Occipital lobe (tissue), 2 donors: Measurements from ENCODE around the gene ABI3BP. TPM values are rescaled to one million over a fixed set of nuclear protein-coding genes. Genes with fewer than 3 reads are reported as not detected.

ENCODE experiments used
- DNase-seq: peaks from one replicate; lab custom pipeline; 2025; lab: John Stamatoyannopoulos, UW
- total RNA-seq: library from RNA; depleted of rRNA; stranded (reverse); fragments of >200 nt; gene quantifications from one replicate; pipeline ENCODE4 v1.2.3, GENCODE V29; 2014

ABI3BP gene
- total RNA-seq, 1 donor from 2014 or later: 7.8 TPM

DNA sequence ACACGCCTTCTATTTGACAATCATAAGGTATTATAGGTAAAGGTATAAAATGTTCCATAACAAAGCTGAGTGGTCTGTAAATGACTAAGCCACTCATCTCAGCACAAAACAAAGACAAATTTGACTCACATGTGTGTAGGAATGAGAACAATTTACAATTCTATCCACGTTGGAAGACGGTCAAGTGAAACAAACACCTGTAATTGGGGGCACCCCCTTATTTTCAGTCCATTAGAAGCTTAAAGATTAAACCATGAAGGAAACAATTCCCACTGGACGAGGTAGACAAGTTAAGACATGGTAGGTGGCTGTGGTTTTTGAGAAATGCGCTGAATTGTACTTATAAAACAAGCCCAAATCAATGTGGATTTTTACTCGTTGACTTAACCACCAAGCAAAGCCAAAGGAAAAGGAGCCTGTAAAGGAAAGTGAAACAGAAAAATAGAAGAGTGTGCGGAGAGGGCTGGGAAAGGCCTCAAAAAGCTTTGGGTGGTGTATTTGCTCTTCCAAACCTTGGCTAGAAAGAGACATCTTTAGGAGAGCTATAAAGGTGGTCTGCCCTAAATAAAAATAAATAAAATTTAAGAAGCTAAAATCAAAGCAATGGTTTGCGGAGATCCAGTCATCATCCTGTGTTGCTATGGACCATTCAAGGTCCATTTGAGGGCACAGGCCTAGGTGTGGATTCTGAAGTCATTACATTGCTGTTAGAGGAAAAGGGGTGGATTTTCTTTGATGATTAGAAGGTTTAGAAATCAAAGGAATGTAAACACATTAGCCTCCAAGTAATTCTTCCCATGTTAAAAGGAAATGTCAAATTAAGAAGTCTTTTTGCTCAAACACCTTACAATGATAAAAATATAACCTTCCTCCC is 148.9 kb downstream of the ABI3BP start:
- DNase-seq: no peak

DNA sequence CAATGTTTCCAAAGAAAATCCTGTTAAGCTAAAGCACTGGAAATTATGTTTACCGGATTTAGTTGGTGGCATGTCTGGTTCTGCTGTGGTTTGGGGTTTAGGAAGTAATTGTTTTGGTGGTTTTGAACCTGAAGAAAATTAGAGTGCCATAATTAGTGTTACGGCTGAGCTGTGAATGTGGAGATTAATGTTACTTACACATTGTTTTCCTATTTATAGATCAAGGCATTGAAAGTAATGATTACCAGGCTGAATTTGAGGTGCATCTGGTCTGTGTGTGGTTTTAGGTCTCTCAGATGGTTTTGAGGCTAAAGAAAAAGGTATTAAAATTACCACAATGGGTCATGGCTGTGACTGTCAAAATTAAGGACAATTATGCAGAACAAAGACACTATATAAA is 155.1 kb downstream of the ABI3BP start:
- no peak for DNase-seq

DNA sequence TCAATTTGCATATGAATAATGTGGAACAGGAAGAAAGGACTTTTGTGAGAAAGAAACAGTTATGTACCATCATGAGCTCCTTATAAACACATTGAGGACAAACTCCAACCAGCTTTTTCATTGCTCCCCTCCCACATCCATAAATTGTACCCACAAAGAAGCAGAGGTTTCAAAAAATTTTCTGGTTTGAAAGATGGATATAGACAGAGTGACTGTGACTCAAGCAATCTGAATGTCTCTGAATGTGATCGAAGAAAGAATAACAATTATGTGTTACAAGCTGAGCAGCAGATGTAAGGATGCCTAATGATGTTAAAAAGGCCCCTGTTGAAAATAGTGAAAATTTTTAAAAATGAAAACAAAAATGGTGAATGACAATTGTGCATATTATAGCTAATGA is 156.6 kb downstream of the ABI3BP start:
- DNase-seq: no peak

DNA sequence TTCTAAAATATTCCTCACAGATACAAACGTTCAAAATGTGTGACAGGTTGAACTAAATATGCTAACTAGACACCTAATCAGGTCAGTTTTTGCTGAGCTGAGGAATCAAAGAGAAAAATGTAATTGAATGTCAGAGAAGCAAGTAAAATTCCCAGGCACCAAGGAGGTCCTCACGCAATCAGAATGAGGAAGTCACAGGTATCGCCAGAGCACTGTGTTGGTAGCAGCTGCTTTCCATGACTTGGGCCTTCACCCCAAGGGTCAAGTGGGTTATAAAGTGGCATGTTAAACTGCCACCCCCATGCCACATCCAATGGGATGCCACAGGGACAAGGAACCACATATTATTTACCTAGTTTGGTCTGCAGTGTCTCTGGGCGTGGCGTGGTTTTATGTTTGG is 158.9 kb downstream of the ABI3BP start:
- DNase-seq: no peak

DNA sequence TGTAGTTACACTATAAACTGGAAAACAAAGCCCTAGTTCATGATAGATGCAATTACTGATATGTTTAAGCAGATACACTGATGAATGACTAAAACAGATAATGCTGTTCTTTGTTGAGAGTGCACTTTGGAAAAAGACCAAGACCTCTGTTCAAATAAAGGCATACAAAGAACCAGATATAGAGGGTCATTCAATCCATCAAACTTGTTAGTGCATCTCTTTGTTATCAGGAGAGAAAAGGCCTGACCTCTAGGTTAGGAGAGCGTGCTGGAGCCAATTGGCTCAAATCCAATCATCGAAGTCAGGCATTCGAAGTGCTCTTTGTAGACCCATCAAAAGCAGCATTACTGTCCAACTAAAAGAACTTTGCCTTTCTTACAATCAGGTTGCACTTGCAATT is 159.7 kb downstream of the ABI3BP start:
- no peak for DNase-seq

DNA sequence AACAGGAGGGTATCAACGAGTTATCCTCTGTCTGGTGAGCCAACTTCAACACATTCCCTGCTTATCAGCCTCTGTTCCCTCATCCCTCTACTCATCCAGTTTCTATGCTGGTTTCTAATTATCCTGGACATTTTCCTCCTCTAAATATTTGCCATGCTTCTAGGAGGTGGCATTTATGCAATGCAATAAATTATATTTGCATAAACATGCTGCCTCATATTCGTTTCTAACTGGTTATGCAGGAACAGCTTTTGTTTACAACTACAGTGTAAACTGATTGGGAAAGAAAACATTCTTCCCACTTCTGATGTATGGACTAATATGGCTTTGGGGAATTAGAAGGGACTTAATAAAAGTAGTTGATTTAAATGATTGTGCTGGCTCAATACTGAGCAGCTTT is 161.6 kb downstream of the ABI3BP start:
- DNase-seq: no peak

DNA sequence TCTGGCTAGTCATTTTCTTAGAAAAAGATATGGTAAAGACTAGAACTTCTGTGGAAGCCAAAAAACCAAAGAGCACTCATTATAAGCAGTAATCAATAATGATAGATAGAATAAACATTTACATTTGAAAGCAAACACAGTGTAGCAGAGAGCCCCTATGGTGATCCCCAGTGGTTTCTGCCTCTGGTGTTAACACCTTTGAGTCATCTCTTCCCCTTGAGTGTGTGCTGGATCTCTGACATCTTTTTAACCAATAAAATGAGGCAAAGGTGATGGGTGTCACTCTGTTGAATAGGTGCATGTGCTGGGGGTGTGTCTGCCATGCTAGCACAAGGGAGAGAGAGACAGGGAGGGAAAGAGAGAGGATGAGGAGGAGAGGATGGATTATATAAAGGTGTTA is 162.3 kb downstream of the ABI3BP start:
- DNase-seq: no peak

DNA sequence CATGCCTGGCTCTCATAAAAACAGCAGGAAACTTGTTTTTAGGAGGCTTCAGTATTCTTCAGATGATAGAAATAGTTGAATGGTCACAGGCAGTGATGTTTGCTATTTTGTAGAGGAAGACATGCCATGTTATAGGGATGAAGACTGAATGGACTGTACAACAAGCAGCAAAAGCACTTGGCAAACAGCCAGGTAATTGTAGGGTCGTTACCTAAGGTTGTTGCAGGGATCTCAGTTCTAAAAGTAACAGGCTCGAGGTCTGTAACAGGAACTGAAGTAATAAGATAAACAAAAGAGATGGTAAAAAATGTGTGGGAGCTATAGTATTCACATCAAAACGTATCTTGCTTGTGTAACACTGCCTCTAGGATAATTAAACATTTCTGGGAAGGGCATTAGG is 167.6 kb downstream of the ABI3BP start:
- no peak for DNase-seq

DNA sequence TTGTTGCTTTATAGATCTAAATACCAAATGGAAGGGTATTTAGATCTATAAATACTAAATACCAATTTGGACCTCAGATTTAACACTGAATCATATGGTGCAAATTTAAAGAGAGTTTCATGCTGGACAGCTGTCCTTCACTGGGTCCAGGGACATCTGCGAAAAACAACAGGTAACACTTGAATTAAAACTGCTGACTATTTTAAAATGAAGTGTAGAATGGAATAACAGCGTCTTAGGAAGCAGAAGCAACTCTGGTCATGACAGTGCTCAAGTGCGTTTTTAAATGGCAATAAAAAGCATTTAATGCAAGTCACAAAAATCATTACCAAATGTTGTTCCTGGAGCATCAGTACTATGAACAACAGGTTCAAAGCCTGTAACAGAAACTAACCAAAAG is 177.6 kb downstream of the ABI3BP start:
- no peak for DNase-seq

DNA sequence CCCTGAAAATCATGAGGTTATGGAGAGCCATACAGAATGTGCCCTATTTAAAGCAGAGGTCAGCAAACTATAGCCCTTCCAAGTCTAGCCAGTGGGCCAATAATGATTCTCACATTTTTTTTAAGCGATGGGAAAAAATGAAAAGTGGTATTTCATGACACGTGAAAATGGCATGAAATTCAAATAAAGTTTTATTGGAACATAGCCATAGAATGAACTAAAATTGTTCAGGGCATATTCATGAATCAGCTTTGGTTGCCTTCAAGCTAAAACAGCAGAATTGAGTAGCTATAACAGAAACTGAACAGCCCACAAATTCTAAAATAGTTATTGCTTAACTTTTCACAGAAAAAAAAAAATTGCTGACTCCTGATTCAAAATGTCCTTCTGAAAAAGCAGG is 179.4 kb downstream of the ABI3BP start:
- no peak for DNase-seq

DNA sequence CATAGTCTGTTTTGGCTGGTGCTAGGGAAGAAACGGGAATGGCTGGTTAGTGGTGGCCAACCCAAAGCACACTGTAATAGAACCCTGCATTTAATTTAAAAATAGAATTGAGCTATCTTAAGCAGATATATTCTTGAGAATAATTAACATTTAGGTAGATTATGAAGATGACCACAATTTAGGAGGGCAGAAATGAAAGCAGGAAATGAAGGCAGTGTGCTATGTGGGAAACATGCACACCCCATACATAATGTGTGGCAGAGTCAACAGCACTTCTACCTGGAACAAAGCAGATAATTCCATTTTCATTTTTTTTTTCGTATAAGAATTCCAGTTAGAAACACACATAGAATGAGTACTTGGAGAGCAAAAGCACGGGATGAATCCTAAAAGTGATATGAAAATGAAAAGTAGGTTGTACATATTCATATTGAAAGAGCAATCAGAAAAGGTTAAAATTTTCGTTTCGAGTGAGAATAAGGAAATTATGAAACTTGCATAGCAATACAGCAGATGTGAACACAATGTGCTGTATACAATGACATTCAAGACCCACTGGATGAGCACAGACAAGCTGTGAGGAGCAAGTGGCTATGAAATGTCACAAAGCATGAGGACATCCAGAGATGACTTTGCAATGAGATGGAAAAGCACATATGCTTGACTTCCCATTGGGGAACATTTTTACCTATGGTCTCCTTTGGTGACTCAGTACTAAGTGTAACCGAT is 181.3 kb downstream of the ABI3BP start:
- DNase-seq: no peak

DNA sequence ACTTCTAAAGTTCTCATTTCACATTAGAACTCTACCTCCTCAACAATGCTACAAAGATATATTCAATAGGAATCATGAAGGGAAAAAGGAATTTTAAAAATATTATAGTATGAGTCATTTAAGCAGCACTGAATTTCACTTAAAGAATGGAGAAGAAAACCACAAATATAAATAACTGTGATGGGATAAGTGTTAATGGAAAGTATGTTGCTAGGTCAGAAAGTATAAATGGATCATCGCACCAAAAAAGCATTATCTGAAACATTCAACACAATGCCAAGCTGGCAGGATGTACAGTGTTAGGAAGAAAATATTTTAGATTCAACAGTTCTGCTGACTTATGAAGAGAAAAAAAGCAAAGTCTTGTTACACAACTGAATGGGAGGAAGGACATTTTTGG is 182.6 kb downstream of the ABI3BP start:
- DNase-seq: no peak

DNA sequence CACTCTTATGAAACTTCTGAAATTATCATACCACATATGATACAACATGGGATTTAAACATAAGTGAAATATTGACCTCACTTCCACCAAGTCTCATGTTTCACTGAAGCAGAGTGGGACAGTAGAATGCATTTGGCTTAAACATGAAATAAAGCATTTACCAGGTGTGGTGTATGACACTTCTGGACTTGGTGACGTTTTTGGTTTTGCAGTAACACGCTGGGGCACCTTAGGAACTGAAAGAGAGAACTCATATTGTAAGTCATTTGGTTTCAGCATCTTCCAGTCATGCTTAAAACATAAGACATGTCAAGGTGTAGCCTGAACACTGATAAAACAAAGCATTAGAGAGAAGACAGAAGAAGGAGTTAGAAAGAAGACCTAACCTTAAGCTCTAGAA is 188.6 kb downstream of the ABI3BP start:
- DNase-seq: no peak

DNA sequence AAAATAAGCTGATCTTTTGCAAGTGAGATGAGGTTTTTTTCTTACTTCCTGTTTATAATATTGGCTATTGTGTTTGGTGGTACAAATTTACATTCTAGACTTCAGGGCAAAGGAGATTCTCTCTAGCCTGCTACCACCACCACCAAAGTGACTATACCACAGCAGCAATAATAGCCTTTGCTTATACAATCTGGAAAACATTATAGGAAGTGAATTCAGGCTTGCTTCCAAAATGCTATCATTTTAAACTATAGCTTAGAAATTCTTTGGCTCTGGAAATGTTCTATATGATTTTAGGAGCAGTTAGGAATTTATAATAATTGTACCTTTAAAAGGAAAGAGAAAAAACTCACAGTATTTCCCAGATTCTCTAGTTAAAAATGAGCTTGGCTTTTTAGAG is 189.5 kb downstream of the ABI3BP start:
- no peak for DNase-seq

DNA sequence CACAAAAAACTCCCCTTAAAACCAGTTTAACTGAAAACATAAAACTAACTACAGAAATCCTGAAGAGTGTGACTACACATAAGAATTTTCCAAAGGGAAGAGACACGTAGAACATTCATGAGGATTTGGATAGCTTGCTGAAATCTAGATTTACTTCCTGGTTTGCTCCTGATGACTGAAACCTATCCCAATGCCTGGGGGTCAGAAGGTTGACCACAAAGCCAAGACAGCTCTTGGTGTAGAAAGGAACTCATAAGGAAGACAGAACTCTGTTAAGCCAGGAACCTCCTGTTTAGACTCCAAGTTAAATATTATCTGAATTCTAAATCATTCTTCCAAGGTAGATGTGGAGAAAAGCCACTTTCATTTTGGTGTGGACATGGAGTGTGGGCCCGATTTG is 191.1 kb downstream of the ABI3BP start:
- no peak for DNase-seq

DNA sequence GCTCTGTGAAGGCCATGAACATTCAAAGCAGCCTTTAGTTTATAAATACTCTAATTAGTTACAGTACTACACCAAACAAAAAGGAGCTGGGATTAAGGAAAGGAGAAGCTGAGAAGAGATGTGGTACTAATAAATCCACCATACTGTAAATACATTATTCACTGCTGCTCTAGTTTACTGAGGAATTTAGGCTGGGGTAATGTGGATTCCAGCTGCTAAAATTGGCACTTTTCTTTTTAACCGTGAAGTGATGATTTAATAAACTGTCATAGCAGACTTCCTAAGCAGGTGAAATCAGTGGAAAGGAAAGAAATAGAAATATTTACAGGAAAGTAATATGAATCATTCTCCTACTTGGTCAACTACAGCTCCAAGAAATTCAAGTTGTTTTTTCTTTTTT is 195.2 kb downstream of the ABI3BP start:
- DNase-seq: no peak

DNA sequence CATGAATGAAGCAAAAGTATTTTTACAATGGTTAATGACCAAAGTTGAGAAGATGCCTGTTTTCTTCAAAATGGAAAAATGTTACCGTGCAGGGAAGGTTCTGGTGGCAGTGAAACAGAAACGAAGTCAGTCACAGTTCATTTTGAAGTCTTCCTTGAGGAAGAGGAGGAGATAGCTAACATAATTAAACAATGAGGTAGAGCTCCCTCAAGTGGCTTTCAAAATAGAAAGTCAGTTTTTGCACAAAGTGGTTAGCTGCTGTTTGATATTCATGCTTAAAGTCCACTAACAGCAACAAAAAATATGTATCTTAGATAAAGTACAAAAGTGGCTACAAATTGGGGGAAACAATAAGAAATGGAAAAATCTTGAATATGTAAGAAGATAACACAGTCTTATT is 196.7 kb downstream of the ABI3BP start:
- no peak for DNase-seq

DNA sequence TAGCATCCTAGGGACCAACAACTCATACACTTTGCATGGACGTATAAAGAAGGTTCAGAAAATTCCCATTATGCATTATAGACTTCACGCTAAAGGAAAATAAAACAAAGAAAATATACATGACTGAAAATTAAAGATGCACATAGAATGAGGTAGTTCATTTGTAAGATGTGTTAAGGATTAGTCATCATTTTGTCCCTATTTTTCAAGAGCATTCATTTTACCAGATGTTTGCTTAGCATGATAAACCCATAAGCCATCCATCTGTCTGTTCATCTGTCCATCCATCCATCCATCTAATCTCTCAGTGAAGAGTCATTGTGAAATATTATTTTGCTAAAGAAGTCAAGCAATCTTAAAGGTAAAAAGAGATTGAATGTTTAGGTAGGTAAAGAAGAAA is 203.6 kb downstream of the ABI3BP start:
- DNase-seq: no peak

DNA sequence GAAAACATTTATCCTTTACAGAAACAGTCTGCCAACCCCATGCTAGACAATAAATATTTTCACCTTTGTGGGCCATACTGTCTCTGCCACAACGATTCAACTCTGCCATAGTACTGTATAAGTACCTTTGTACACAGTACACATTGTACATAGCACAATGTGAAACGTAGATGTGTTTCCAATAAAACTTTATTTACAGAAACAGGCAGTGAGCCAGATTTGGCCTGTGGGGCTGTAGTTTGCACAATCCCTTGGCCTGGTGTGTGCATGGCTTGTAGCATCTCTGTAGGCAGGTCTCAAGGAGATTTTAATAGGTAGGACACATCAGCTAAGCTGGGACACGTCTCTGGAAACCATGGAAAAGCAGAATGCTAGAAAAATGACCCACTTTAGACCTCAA is 209.6 kb downstream of the ABI3BP start:
- no peak for DNase-seq

DNA sequence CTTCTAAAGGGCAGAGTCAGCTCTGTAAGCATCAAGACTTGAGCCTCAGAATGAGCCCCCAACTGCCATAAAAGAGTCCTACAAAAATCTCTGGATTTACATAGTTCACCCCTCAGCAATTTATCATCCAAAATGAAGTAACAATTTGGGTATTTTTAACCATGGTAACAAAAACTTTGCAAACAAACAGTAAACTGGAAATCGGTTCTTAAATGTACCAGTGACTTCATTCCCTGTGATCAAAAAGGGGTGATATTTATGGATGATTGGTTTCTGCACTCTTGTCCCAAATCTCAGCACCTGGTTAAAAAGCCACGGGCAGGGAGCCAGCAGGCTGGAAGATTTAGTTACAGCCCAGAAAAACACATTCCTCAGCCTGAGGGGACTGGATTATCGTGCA is 210.3 kb downstream of the ABI3BP start:
- DNase-seq: no peak

DNA sequence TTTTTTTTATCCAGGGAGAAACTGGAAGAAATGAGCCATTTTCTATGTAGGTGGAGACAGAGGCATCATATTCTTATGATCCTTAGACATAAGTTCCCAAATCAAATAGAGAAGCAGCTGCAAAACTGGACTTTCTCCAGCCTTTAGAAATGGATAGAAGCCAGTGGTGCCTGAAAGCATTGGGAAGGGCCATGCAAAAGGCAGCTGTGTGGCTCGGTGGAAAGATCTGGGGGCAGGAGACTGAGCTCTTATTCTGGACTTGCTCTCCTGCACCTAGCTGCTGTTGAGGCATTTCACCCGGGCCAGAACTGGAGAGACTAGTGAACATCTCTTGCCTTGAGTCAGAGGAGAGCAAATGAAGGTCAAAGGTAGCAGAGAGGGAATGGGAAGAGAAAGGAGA is 210.9 kb downstream of the ABI3BP start:
- DNase-seq: no peak

DNA sequence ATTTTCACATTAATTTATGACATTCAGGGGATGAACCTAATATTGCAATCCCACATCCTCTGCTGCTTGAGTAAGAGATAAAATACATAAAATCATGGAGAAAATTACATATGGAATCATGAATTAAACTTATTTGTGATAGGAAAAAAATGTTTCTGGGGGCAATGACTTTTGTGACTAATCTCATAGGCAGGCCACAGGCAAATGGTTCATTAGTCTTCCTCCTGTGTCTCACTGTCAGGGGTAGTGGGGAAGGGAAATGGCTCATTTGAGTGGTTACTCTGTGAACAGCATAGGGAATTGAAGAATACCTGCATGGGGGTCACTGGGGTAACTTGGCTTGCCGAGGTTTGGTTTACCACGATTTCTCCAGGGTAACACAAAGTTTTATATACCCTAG is 211.9 kb downstream of the ABI3BP start:
- DNase-seq: no peak

DNA sequence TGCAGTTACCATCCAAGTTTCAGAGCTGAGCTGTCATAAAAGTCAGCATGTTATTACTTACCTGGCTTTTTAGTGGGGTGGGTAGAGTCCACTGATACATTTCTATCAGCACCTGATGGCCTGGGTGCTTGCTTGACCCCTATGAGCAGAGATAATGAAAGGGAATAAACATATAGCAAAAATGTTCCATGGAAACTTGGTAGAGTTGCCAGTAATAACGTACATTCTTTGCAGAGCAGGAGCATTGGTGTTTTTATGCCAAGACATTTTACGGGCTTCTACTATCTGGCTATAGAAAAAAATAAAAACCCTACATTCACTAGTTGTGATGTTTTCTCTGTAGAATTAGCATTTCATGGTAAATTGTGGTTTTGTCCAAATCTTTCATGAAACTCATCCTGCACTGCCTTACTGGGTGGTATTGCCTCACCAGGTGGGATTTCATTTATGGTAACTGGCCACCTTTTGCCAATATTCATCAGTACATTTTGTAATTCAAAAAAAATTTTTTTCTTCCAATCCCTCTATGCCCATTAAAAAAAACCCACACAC is 213.1 kb downstream of the ABI3BP start:
- DNase-seq: no peak
